IMR-90 (cell line): ENCODE results near the gene KCNIP1. TPM values are rescaled to one million over a fixed set of nuclear protein-coding genes. Genes with fewer than 3 reads are reported as not detected.

Experiments
- ATAC-seq: fragments of 200-7000 bp; cut with Tn5 transposase; 2 replicates; pipeline ENCODE4 v1.9.1; 2020; ENCODE audit warnings: low read depth, mild to moderate bottlenecking, moderate library complexity
- BruUV-seq: library from RNA; stranded (reverse); fragments of 400-500 nt; replicated peaks from 2 replicates; lab custom pipeline; 2021; lab: Mats Ljungman, UMichigan
- CTCF ChIA-PET: fragments of 300-600 bp; formaldehyde crosslinking; extraction: SDS; loops from one replicate; lab custom pipeline; 2021; ENCODE audit warnings: antibody characterized with exemption; lab: Yijun Ruan, JAX
- POLR2A ChIA-PET: fragments of 300-600 bp; sonication (Branson Sonifier 250); formaldehyde crosslinking; loops from one replicate; lab custom pipeline; 2022; ENCODE audit warnings: antibody characterized with exemption; ENCODE audit not compliant: unreplicated experiment; lab: Charles Lee
- DNase-seq: peaks from one replicate; pipeline ENCODE4 v3.0.0; 2013
- H2AFZ ChIP-seq: replicated peaks from 2 replicates; pipeline ENCODE3; 2013; ENCODE audit warnings: low read length, mild to moderate bottlenecking; ENCODE audit not compliant: poor library complexity
- H2AK5ac ChIP-seq: 2 replicates; pipeline ENCODE4 v1.6.1; 2013; ENCODE audit warnings: low read depth, low read length, inconsistent platforms
- H2AK9ac ChIP-seq: replicated peaks from 2 replicates; pipeline ENCODE3; 2013; ENCODE audit warnings: mild to moderate bottlenecking, low read depth, low read length, moderate library complexity; ENCODE audit not compliant: poor library complexity
- H2BK120ac ChIP-seq: 2 replicates; pipeline ENCODE4 v1.6.1; 2013; ENCODE audit warnings: low read depth, low read length, inconsistent platforms
- H2BK15ac ChIP-seq: 3 replicates; pipeline ENCODE4 v1.6.1; 2013; ENCODE audit warnings: low read depth, low read length, inconsistent platforms
- H2BK20ac ChIP-seq: 2 replicates; pipeline ENCODE4 v1.6.1; 2013; ENCODE audit warnings: low read depth, mild to moderate bottlenecking, inconsistent platforms, low read length, moderate library complexity
- H2BK5ac ChIP-seq: 2 replicates; pipeline ENCODE4 v1.6.1; 2013; ENCODE audit warnings: mild to moderate bottlenecking, low read depth, low read length, inconsistent platforms; ENCODE audit not compliant: poor library complexity, severe bottlenecking
- H3K14ac ChIP-seq: replicated peaks from 2 replicates; pipeline ENCODE4 v1.6.1; 2013; ENCODE audit warnings: low read depth, low read length, inconsistent platforms
- H3K18ac ChIP-seq: 2 replicates; pipeline ENCODE4 v1.6.1; 2013; ENCODE audit warnings: low read depth, low read length, control low read depth
- H3K23ac ChIP-seq: 2 replicates; pipeline ENCODE4 v1.6.1; 2013; ENCODE audit warnings: low read depth, low read length, inconsistent platforms
- H3K27ac ChIP-seq: 2 replicates; pipeline ENCODE4 v1.5.1; 2013; ENCODE audit warnings: mild to moderate bottlenecking, control low read depth, low read length; ENCODE audit not compliant: insufficient read depth
- H3K27me3 ChIP-seq: 2 replicates; pipeline ENCODE4 v1.6.1; 2013; ENCODE audit warnings: low read length; ENCODE audit not compliant: control insufficient read depth, insufficient read depth
- H3K36me3 ChIP-seq: 2 replicates; pipeline ENCODE4 v1.6.1; 2013; ENCODE audit warnings: low read length, mixed read lengths; ENCODE audit not compliant: control insufficient read depth, insufficient read depth
- H3K4ac ChIP-seq: 2 replicates; pipeline ENCODE4 v1.6.1; 2013; ENCODE audit warnings: low read depth, low read length, inconsistent platforms
- H3K4me1 ChIP-seq: 2 replicates; pipeline ENCODE4 v1.6.1; 2013; ENCODE audit warnings: low read length, mixed read lengths; ENCODE audit not compliant: control insufficient read depth, insufficient read depth
- H3K4me2 ChIP-seq: 2 replicates; pipeline ENCODE4 v1.6.1; 2013; ENCODE audit warnings: low read depth, mild to moderate bottlenecking, control low read depth, low read length, moderate library complexity
- H3K4me3 ChIP-seq: 2 replicates; pipeline ENCODE4 v1.5.1; 2013; ENCODE audit warnings: low read depth, mild to moderate bottlenecking, control low read depth, low read length, moderate library complexity; ENCODE audit not compliant: insufficient read depth
- H3K56ac ChIP-seq: 2 replicates; pipeline ENCODE4 v1.6.1; 2013; ENCODE audit warnings: low read length, inconsistent platforms; ENCODE audit not compliant: insufficient read depth; ENCODE audit errors: extremely low read depth
- H3K79me1 ChIP-seq, 2 experiments: 2 replicates each; pipeline ENCODE4 v1.6.1; 2013; ENCODE audit warnings: low read length in 2 of 2, inconsistent platforms in 1 of 2, low read depth in 1 of 2
- H3K9ac ChIP-seq: 2 replicates; pipeline ENCODE4 v1.6.1; 2013; ENCODE audit warnings: low read depth, low read length, control low read depth
- H3K9me1 ChIP-seq: 2 replicates; pipeline ENCODE4 v1.6.1; 2013; ENCODE audit warnings: low read length, inconsistent platforms; ENCODE audit not compliant: insufficient read depth
- H3K9me3 ChIP-seq: 2 replicates; pipeline ENCODE4 v1.6.1; 2013; ENCODE audit warnings: low read length; ENCODE audit not compliant: control insufficient read depth, insufficient read depth
- H4K20me1 ChIP-seq: 2 replicates; pipeline ENCODE4 v1.6.1; 2013; ENCODE audit warnings: low read length, inconsistent platforms; ENCODE audit not compliant: insufficient read depth
- H4K5ac ChIP-seq: 2 replicates; pipeline ENCODE4 v1.6.1; 2013; ENCODE audit warnings: mild to moderate bottlenecking, low read depth, low read length, control low read depth
- H4K8ac ChIP-seq, 2 experiments: 2 replicates each; pipeline ENCODE4 v1.6.1; 2013; ENCODE audit warnings: low read depth in 2 of 2, low read length in 2 of 2, control low read depth in 1 of 2, inconsistent platforms in 1 of 2
- H4K91ac ChIP-seq: 2 replicates; pipeline ENCODE4 v1.6.1; 2013; ENCODE audit warnings: low read depth, low read length, inconsistent platforms; ENCODE audit not compliant: insufficient read depth
- BHLHE40 ChIP-seq: fragments of 150-350 bp; IDR thresholded peaks from 2 replicates; pipeline ENCODE4 v1.6.1; 2016; ENCODE audit warnings: mild to moderate bottlenecking, low read depth, low read length
- CEBPB ChIP-seq: IDR thresholded peaks from 2 replicates; pipeline ENCODE4 v1.6.1; 2012; ENCODE audit warnings: low read depth, low read length, improper control_type of control experiment
- CHD1 ChIP-seq: IDR thresholded peaks from 2 replicates; pipeline ENCODE4 v1.6.1; 2012; ENCODE audit warnings: low read depth, low read length, improper control_type of control experiment
- ELK1 ChIP-seq: fragments of 150-350 bp; IDR thresholded peaks from 2 replicates; pipeline ENCODE4 v1.6.1; 2016; ENCODE audit warnings: low read depth, mild to moderate bottlenecking, low read length, moderate library complexity, borderline replicate concordance
- FOS ChIP-seq: fragments of 150-350 bp; IDR thresholded peaks from 2 replicates; pipeline ENCODE4 v1.6.1; 2016; ENCODE audit warnings: low read depth, low read length
- MAFK ChIP-seq: IDR thresholded peaks from 2 replicates; pipeline ENCODE4 v1.6.1; 2012; ENCODE audit warnings: low read depth, low read length, improper control_type of control experiment
- MAZ ChIP-seq: IDR thresholded peaks from 2 replicates; pipeline ENCODE4 v1.6.1; 2012; ENCODE audit warnings: low read depth, mild to moderate bottlenecking, low read length, improper control_type of control experiment, moderate library complexity, borderline replicate concordance
- MXI1 ChIP-seq: IDR thresholded peaks from 2 replicates; pipeline ENCODE4 v1.6.1; 2012; ENCODE audit warnings: low read depth, mild to moderate bottlenecking, low read length, moderate library complexity, borderline replicate concordance
- NFE2L2 ChIP-seq: fragments of 150-350 bp; IDR thresholded peaks from 2 replicates; pipeline ENCODE4 v1.6.1; 2016; ENCODE audit warnings: low read depth, mild to moderate bottlenecking, low read length
- POLR2A ChIP-seq: IDR thresholded peaks from 2 replicates; pipeline ENCODE4 v1.6.1; 2012; ENCODE audit warnings: mild to moderate bottlenecking, low read depth, low read length
- RAD21 ChIP-seq: IDR thresholded peaks from 2 replicates; pipeline ENCODE4 v1.6.1; 2012; ENCODE audit warnings: low read length, improper control_type of control experiment
- RCOR1 ChIP-seq: IDR thresholded peaks from 2 replicates; pipeline ENCODE4 v1.6.1; 2012; ENCODE audit warnings: mild to moderate bottlenecking, low read length, improper control_type of control experiment; ENCODE audit not compliant: insufficient replicate concordance
- RFX5 ChIP-seq: IDR thresholded peaks from 2 replicates; pipeline ENCODE4 v1.8.0; 2012; ENCODE audit warnings: low read depth, mild to moderate bottlenecking, low read length, moderate library complexity
- SMC3 ChIP-seq: fragments of 150-350 bp; IDR thresholded peaks from 2 replicates; pipeline ENCODE4 v1.6.1; 2016; ENCODE audit warnings: low read depth, mild to moderate bottlenecking, antibody characterized with exemption, low read length, moderate library complexity
- WGBS, 2 experiments: methylation state at CpG; one replicate each; pipeline versions ENCODE4 v1.1.5 to v1.1.7; 2013; ENCODE audit warnings: missing lambda C conversion rate in 2 of 2; ENCODE audit not compliant: insufficient read length in 1 of 2; ENCODE audit errors: extremely low coverage in 2 of 2; 5-methylcytosine and 5-hydroxymethylcytosine counted together
- dilution Hi-C: fragments of 300-500 bp; cut with HindIII; formaldehyde crosslinking; loops from one replicate; pipeline ENCODE4 v1.14.3; 2018; ENCODE audit warnings: low sequenced_read_pairs; ENCODE audit not compliant: unreplicated experiment
- in situ Hi-C: fragments of 300-500 bp; cut with MboI; formaldehyde crosslinking; loops from 3 replicates; pipeline ENCODE4 v1.14.3; 2019; ENCODE audit warnings: low sequenced_read_pairs, inconsistent platforms, mixed read lengths
- intact Hi-C: fragments of 100-400 bp; cut with micrococcal nuclease; formaldehyde crosslinking; loops from 2 replicates; pipeline ENCODE4 v1.10.0; 2022
- polyA plus RNA-seq, 3 experiments: library from polyadenylated mRNA; depleted of rRNA; stranded (reverse); fragments of >200 nt; gene quantifications; 2 replicates each; pipeline ENCODE4 v1.2.3, GENCODE V29; 2012; ENCODE audit warnings: low replicate concordance in 1 of 3
- total RNA-seq: library from RNA; depleted of rRNA; stranded (reverse); fragments of >200 nt; gene quantifications from 2 replicates; pipeline ENCODE4 v1.2.3, GENCODE V29; 2012
- TF ChIP-seq, protein P1 (sequence below): conservative IDR thresholded peaks from 2 replicates; pipeline ENCODE4 v1.5.1; 2012; ENCODE audit warnings: mild to moderate bottlenecking, low read depth, low read length, improper control_type of control experiment
- TF ChIP-seq, protein P2 (sequence below): fragments of 150-350 bp; IDR thresholded peaks from 2 replicates; pipeline ENCODE4 v1.6.1; 2017; ENCODE audit warnings: mild to moderate bottlenecking, antibody characterized with exemption, low read length, low read depth

KCNIP1 gene
- total and polyA plus RNA-seq, 2 of the 4 experiments (the other 2 are of a cell fraction): not detected

DNA sequence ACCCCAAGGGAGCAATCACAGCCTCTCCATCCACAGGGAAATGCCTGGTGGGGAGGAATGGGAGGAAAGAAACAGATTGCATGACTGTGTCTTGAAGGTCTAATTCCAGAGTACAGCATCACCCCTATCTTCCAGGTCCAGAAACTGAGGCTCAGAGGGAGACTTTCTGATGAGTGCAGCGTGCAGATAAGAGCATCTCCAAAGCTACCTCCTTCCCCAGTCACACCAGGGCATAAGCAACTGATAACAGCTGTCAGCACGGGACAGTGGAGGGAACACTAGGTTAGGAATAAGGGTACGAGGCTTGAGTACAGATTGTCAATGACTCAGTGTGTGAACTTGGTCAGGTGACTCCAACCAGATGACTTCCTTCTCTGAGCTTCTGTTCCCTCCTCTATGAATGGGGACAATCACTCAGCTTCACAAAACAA, 126.9 kb downstream of the KCNIP1 start:
- Histone ChIP-seq H3K14ac (no peak overlapping the region), H3K4me1 (peaks cover 4% of the 10 kb centered on the region; the same call in 1 of the 2 replicates), H2BK15ac (no peak overlapping the region), H3K56ac (no peak overlapping the region), H3K9me1 (no peaks in the 10 kb centered on the region), H2AK5ac (no peak overlapping the region), H3K36me3 (no peaks in the 10 kb centered on the region), H3K18ac (no peak overlapping the region), H2AK9ac (no peak overlapping the region), H3K4me2 (no peak overlapping the region), H3K23ac (no peak overlapping the region), H4K5ac (no peak overlapping the region), H4K20me1 (no peaks in the 10 kb centered on the region; the same call in 1 of the 2 replicates), H3K27me3 (peaks cover 2% of the 10 kb centered on the region; the same call in 1 of the 2 replicates), H3K9me3 (no peaks in the 10 kb centered on the region), H3K4me3 (no peak overlapping the region), H2BK20ac (no peak overlapping the region), H3K9ac (no peak overlapping the region), H3K79me1 (no peaks in the 10 kb centered on the region), H3K4ac (no peak overlapping the region), H2AFZ (no peak overlapping the region), H2BK5ac (no peak overlapping the region), H4K91ac (no peak overlapping the region), H3K27ac (no peak overlapping the region), H4K8ac (no peak overlapping the region), H2BK120ac (no peak overlapping the region)
- in situ Hi-C loops (no loop called here), dilution Hi-C loops (no loop called here), intact Hi-C loops (loop anchor here (5.0 to 10.0 kb wide), 2 partner anchors 533 to 574 kb away; no protein-coding TSS in a partner anchor)
- TF ChIP-seq SMC3 (no peak), NFE2L2 (no peak), FOS (no peak), CEBPB (no peak), MAFK (no peak), ELK1 (no peak), RCOR1 (no peak), RAD21 (no peak), MAZ (no peak), POLR2A (no peak), RFX5 (no peak), BHLHE40 (no peak), MXI1 (no peak), CHD1 (no peak)
- TF ChIP-seq, protein P1, sequence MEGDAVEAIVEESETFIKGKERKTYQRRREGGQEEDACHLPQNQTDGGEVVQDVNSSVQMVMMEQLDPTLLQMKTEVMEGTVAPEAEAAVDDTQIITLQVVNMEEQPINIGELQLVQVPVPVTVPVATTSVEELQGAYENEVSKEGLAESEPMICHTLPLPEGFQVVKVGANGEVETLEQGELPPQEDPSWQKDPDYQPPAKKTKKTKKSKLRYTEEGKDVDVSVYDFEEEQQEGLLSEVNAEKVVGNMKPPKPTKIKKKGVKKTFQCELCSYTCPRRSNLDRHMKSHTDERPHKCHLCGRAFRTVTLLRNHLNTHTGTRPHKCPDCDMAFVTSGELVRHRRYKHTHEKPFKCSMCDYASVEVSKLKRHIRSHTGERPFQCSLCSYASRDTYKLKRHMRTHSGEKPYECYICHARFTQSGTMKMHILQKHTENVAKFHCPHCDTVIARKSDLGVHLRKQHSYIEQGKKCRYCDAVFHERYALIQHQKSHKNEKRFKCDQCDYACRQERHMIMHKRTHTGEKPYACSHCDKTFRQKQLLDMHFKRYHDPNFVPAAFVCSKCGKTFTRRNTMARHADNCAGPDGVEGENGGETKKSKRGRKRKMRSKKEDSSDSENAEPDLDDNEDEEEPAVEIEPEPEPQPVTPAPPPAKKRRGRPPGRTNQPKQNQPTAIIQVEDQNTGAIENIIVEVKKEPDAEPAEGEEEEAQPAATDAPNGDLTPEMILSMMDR: no peak
- TF ChIP-seq, protein P2, sequence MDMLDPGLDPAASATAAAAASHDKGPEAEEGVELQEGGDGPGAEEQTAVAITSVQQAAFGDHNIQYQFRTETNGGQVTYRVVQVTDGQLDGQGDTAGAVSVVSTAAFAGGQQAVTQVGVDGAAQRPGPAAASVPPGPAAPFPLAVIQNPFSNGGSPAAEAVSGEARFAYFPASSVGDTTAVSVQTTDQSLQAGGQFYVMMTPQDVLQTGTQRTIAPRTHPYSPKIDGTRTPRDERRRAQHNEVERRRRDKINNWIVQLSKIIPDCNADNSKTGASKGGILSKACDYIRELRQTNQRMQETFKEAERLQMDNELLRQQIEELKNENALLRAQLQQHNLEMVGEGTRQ: no peak
- DNase-seq: no peak
- no CpG with 5 or more reads among the region's 3 CpGs for WGBS, 2 experiments
- BruUV-seq: no TSS peak
- POLR2A ChIA-PET: no interaction called here
- CTCF ChIA-PET: interaction anchor here (2.3 kb wide), 1 partner anchor 196 kb away, joined by 10 read pairs; no protein-coding TSS in a partner anchor
- ATAC-seq: no peak
